Adipocyte (in vitro differentiated cells): ENCODE data around the gene KCNN3.

Experiments used
- DNase-seq: peaks from one replicate; pipeline ENCODE4 v3.0.0-alpha.2; 2015; ENCODE audit warnings: low read depth
- H3K27me3 ChIP-seq: replicated peaks from 2 replicates; pipeline ENCODE4 v1.7.0; 2013; ENCODE audit warnings: mild to moderate bottlenecking, low read length, moderate library complexity; ENCODE audit not compliant: control insufficient read depth, insufficient read depth
- H3K36me3 ChIP-seq: 2 replicates; pipeline ENCODE4 v1.7.0; 2013; ENCODE audit warnings: low read length, mild to moderate bottlenecking, moderate library complexity; ENCODE audit not compliant: control insufficient read depth, insufficient read depth, severe bottlenecking
- H3K4me1 ChIP-seq: 2 replicates; pipeline ENCODE4 v1.7.0; 2013; ENCODE audit warnings: mild to moderate bottlenecking, low read length, moderate library complexity; ENCODE audit not compliant: control insufficient read depth, insufficient read depth
- H3K4me3 ChIP-seq: 2 replicates; pipeline ENCODE4 v1.7.0; 2013; ENCODE audit warnings: mild to moderate bottlenecking, low read length, moderate library complexity
- H3K9ac ChIP-seq: 2 replicates; pipeline ENCODE4 v1.7.0; 2013; ENCODE audit warnings: mild to moderate bottlenecking, low read length, moderate library complexity
- H3K9me3 ChIP-seq: 2 replicates; pipeline ENCODE4 v1.7.0; 2013; ENCODE audit warnings: mild to moderate bottlenecking, low read length, moderate library complexity; ENCODE audit not compliant: control insufficient read depth

KCNN3 gene

GRCh38 chr1:154726443-154726842, 143.6 kb downstream of the KCNN3 start:
- H3K27me3 ChIP-seq: peaks cover 7% of the 10 kb centered on the region
- H3K9me3 ChIP-seq: no peaks in the 10 kb centered on the region
- peaks cover 34% of the 10 kb centered on the region for H3K4me1 ChIP-seq
- H3K36me3 ChIP-seq: no peaks in the 10 kb centered on the region
- no peak overlapping the region for H3K9ac ChIP-seq
- H3K4me3 ChIP-seq: no peak overlapping the region
- no peak for DNase-seq

DNA sequence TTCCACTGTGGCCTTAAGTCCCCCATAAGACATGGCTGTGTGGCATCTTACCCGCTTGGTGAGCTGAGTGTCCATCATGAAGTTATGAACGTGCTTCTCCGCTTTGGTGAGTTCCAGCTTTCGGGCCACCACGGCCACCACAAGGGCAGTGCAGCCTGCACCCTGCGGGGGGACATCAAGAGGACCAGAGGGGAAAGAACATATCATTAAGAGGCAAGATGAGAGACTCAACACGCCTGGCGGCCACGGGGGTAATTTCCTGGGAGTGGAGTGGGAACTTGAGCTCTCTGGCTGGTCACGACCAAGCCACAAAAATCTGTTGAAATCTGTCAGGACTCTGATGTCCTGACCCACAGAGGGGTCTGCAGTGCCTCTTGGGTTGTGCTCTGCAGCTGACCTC, 144.2 kb downstream of the KCNN3 start:
- Histone ChIP-seq H3K36me3 (no peaks in the 10 kb centered on the region), H3K9me3 (no peaks in the 10 kb centered on the region), H3K9ac (no peak overlapping the region), H3K4me3 (no peak overlapping the region), H3K27me3 (peaks cover 7% of the 10 kb centered on the region), H3K4me1 (peaks cover 28% of the 10 kb centered on the region)
- no peak for DNase-seq

DNA sequence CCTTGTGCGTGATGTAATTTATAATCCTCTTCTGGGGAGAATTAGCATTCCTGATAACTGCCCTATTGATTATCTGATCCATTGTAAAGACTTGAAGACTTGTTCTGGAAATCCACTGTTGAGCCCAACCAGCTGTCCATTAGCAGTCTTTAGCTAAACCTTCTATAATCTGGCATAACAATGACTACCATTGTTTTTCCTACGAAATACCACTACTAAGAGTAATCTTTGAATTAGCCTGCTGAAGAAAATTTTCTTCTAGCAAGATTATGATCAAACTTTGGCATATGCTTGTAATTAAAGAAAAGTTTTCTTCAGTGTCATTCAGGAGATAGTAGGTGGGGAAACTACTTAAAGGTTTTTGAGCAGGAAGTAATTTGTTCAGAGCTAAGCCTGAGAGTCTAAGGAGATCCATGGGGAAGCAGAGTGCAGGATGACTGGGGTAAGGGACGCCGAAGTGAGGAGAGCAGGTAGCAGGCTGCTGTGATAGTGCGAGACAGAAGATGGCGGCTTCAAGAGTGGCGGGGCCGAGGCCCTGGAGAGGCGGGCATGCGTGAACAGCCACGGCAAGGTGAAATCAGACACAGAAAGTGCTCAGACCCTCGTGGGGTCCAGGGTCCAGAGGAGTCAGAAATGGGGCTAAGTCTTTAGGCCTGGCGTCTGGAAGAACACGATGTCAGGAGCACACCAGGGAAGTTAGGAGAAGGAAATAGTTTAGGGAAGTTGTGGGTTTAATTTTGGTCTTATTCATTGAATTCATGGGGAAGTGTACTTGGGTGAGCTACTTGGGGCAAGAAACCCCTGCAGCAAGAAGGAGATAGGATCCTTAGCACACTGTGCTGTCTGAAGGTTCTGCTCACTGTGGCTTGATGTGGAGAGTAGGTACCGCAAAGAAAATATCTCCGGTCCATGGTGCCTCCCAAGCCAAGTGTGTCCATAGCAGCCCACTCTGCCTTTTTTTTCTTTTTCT, 149.5 kb downstream of the KCNN3 start:
- H3K4me3 ChIP-seq: no peak overlapping the region
- H3K4me1 ChIP-seq: peaks cover 9% of the 10 kb centered on the region
- no peak overlapping the region for H3K9ac ChIP-seq
- H3K36me3 ChIP-seq: no peaks in the 10 kb centered on the region
- no peaks in the 10 kb centered on the region for H3K9me3 ChIP-seq
- H3K27me3 ChIP-seq: peaks cover 10% of the 10 kb centered on the region
- DNase-seq: no peak

DNA sequence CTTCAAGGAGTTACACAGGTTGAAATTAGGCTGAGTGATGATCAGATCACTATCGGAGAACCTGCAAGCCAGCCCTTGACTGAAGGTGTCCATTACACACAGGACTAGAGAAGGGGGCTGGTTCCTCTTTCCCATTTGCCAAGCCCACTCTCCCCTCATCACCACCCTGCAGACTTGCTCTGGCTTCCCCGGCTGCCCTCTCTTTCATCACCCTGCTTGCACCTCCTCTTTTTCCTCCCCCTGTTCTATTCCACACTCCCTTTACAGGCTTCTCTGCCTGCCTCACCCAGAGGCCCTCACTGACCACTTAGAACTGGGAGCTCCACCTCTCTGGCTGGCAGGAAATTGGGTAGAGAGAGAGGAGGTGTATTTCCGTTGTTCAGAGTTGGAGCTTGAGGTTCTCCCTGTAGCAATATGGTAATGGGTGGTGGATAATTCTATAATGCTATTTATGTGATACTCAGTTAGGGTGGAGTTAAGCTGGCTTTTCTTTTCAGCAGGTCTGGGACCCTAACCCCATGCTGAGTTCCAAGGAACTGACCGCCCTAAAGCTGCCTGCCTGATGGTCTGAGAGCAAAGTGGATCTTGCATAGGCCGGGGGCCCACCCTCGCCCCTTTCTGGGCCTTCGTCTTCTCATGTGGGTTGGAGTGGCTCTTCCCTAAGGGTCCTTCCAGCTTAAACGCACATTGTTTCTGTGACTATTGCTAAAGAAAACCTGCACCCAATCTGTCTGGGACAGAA, 150.3 kb downstream of the KCNN3 start:
- peaks cover 11% of the 10 kb centered on the region for H3K4me1 ChIP-seq
- no peak overlapping the region for H3K4me3 ChIP-seq
- H3K36me3 ChIP-seq: no peaks in the 10 kb centered on the region
- no peak overlapping the region for H3K9ac ChIP-seq
- no peaks in the 10 kb centered on the region for H3K9me3 ChIP-seq
- peaks cover 10% of the 10 kb centered on the region for H3K27me3 ChIP-seq
- no peak for DNase-seq

DNA sequence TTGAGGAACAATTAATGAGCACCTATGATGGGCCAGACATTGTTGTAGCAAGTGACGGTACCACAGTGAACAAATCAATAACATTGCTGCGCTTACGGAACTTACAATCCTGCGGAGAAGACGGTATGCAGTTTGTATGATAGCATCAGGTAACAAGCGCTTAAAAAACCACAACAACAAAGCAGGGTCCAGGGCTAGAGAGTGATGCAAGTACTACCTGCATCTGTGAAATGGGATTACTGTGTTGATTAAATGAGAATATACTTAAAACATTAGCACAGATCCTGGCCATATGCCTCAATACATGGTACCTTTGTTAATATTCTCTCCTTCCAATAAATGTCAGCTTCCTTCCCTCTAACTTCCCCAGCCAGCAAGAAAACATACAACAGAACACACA, 151.5 kb downstream of the KCNN3 start:
- H3K36me3 ChIP-seq: no peaks in the 10 kb centered on the region
- H3K9me3 ChIP-seq: no peaks in the 10 kb centered on the region
- H3K4me3 ChIP-seq: no peak overlapping the region
- H3K27me3 ChIP-seq: peaks cover 10% of the 10 kb centered on the region
- H3K4me1 ChIP-seq: peaks cover 11% of the 10 kb centered on the region
- no peak overlapping the region for H3K9ac ChIP-seq
- DNase-seq: no peak

DNA sequence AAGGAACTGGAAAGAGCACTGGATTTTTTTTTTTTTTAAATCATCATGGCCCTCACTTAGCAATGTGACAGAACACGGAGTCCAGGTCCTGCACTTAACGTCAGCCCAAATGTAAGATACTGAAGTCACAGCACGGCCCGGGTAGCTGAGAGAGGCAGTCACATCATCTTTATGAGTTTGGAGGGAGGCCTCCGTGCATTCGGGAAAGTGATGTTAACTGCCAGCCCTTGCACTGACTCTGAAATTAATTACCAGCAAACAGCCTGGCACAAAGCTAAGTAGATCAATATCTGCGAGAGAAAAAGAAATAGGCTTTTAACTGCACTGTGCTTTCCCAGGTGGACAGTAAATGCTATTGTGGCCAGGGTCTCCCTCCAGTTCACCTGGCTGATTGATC, 152.6 kb downstream of the KCNN3 start:
- Histone ChIP-seq H3K27me3 (peaks cover 18% of the 10 kb centered on the region), H3K9ac (no peak overlapping the region), H3K4me3 (no peak overlapping the region), H3K9me3 (no peaks in the 10 kb centered on the region), H3K36me3 (no peaks in the 10 kb centered on the region), H3K4me1 (peaks cover 11% of the 10 kb centered on the region)
- no peak for DNase-seq

GRCh38 chr1:154716614-154717527, 153.2 kb downstream of the KCNN3 start:
- Histone ChIP-seq H3K9ac (no peak overlapping the region), H3K4me1 (peaks cover 11% of the 10 kb centered on the region), H3K4me3 (no peak overlapping the region), H3K27me3 (peaks cover 24% of the 10 kb centered on the region), H3K36me3 (no peaks in the 10 kb centered on the region), H3K9me3 (no peaks in the 10 kb centered on the region)
- DNase-seq: no peak

- H3K9ac ChIP-seq: no peak overlapping the region
- H3K9me3 ChIP-seq: no peaks in the 10 kb centered on the region
- H3K4me1 ChIP-seq: peaks cover 11% of the 10 kb centered on the region
- no peak for DNase-seq
- peaks cover 30% of the 10 kb centered on the region for H3K27me3 ChIP-seq
- H3K36me3 ChIP-seq: no peaks in the 10 kb centered on the region
- H3K4me3 ChIP-seq: no peak overlapping the region
Observed at GRCh38 chr1:154716011-154716410, 154.1 kb downstream of the KCNN3 start.

DNA sequence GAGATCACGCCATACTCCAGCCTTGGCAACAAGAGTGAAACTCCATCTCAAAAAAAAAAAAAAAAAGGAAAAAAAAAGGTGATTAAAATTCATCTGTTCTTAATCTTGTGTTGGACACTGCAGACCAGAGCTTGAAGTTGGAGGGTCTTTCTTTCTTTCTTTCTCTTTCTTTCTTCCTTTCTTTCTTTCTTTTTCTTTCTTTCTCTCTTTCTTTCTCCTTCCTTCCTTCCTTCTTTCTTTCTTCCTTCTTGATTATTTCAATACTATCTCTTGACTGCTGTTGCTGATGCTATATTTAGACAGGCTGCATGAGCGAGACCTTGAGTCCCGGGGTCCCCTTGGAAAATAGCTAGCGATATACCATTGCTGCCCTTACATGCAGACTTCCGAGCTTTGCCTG, 154.7 kb downstream of the KCNN3 start:
- H3K4me3 ChIP-seq: no peak overlapping the region
- DNase-seq: no peak
- peaks cover 11% of the 10 kb centered on the region for H3K4me1 ChIP-seq
- H3K9ac ChIP-seq: no peak overlapping the region
- no peaks in the 10 kb centered on the region for H3K36me3 ChIP-seq
- peaks cover 30% of the 10 kb centered on the region for H3K27me3 ChIP-seq
- H3K9me3 ChIP-seq: no peaks in the 10 kb centered on the region

DNA sequence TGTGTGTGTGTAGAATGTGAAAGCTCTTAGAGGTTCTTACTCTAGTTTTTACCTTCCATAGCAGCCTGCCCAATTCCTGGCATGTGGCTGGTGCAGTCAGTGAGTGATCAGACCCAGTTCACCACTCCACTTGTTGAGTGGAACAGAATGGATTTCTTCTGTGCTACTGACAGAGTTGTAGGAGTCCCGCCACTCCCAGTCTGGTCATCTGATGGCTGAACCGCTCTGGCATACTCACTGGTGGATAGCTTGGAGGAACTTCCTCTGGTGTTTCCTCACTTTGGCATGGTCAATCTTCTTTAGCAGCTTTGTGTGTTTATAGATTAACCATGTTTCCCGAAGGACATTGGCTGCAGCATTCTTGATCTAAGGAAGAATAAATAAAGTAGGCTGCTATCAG, 155.4 kb downstream of the KCNN3 start:
- no peak overlapping the region for H3K4me3 ChIP-seq
- H3K9me3 ChIP-seq: no peaks in the 10 kb centered on the region
- H3K9ac ChIP-seq: no peak overlapping the region
- H3K4me1 ChIP-seq: peaks cover 11% of the 10 kb centered on the region
- no peaks in the 10 kb centered on the region for H3K36me3 ChIP-seq
- DNase-seq: no peak
- H3K27me3 ChIP-seq: peaks cover 25% of the 10 kb centered on the region
